HFF-Myc (cell line): ENCODE measurements around the gene SKP2.
"Not testable (repeated sequence)": the region's sequence is repeated elsewhere in the genome, so short reads cannot be mapped to it uniquely, and the experiment has no call there.

Source experiments
- DNase-seq: peaks from one replicate; pipeline ENCODE4 v3.0.0-alpha.2; 2011; ENCODE audit warnings: low read depth; ENCODE audit errors: extremely low read depth
- H3K4me3 ChIP-seq: replicated peaks from 2 replicates; pipeline ENCODE4 v1.5.1; 2011; ENCODE audit warnings: low read depth, mild to moderate bottlenecking, control low read depth, low read length
- CTCF ChIP-seq: IDR thresholded peaks from 2 replicates; pipeline ENCODE4 v1.5.1; 2012; ENCODE audit warnings: mild to moderate bottlenecking, low read depth, low read length, control low read depth; ENCODE audit errors: missing control alignments

The SKP2 gene

GRCh38 chr5:36178524-36178890, 26.6 kb downstream of the SKP2 start:
- no peak for DNase-seq
- TF ChIP-seq CTCF: no peak
- H3K4me3 ChIP-seq: no peak overlapping the region

- DNase-seq: no peak
- no peak overlapping the region for H3K4me3 ChIP-seq
- no peak for TF ChIP-seq CTCF
Observed at GRCh38 chr5:36179950-36180349, 28.0 kb downstream of the SKP2 start.

- TF ChIP-seq CTCF: no peak
- no peak for DNase-seq
Observed at GRCh38 chr5:36180556-36181350, 28.8 kb downstream of the SKP2 start.

GRCh38 chr5:36181774-36182173, 29.9 kb downstream of the SKP2 start:
- TF ChIP-seq CTCF: no peak
- no peak overlapping the region for H3K4me3 ChIP-seq
- no peak for DNase-seq

More at GRCh38 chr5:36180556-36181350, 28.8 kb downstream of the SKP2 start:
- no peak overlapping the region for H3K4me3 ChIP-seq

- DNase-seq, H3K4me3 ChIP-seq: not testable (repeated sequence)
Observed at GRCh38 chr5:36184408-36184807, 32.5 kb downstream of the SKP2 start.

- no peak for TF ChIP-seq CTCF
- no peak for DNase-seq
- no peak overlapping the region for H3K4me3 ChIP-seq
Observed at GRCh38 chr5:36193746-36194145, 41.8 kb downstream of the SKP2 start.

- no peak for TF ChIP-seq CTCF
- no peak overlapping the region for H3K4me3 ChIP-seq
- DNase-seq: no peak
Observed at GRCh38 chr5:36198281-36198680, 46.4 kb downstream of the SKP2 start.

- DNase-seq, H3K4me3 ChIP-seq: not testable (repeated sequence)
Observed at GRCh38 chr5:36198783-36199182, 46.9 kb downstream of the SKP2 start.
